Mucosa of stomach (tissue), 1 donor: ENCODE results near the gene CSGALNACT2.

Source experiments
- H3K27me3 ChIP-seq: one replicate; pipeline ENCODE4 v1.7.0; 2013; ENCODE audit warnings: mild to moderate bottlenecking, low read length; ENCODE audit not compliant: control insufficient read depth, insufficient read depth
- H3K36me3 ChIP-seq: one replicate; pipeline ENCODE4 v1.7.0; 2013; ENCODE audit warnings: low read length; ENCODE audit not compliant: control insufficient read depth, insufficient read depth
- H3K4me1 ChIP-seq: one replicate; pipeline ENCODE4 v1.7.0; 2013; ENCODE audit warnings: mild to moderate bottlenecking, low read length; ENCODE audit not compliant: control insufficient read depth, insufficient read depth
- H3K4me3 ChIP-seq: one replicate; pipeline ENCODE4 v1.7.0; 2013; ENCODE audit warnings: low read length
- H3K9ac ChIP-seq: one replicate; pipeline ENCODE4 v1.7.0; 2013; ENCODE audit warnings: mild to moderate bottlenecking, low read length, moderate library complexity
- H3K9me3 ChIP-seq: one replicate; pipeline ENCODE4 v1.7.0; 2013; ENCODE audit warnings: mild to moderate bottlenecking, low read length, moderate library complexity; ENCODE audit not compliant: control insufficient read depth
- donor health status: Pancreatic carcinoma.

Gene CSGALNACT2

GRCh38 chr10:43114088-43114742 lies 24.0 kb upstream of the CSGALNACT2 start:
- Histone ChIP-seq H3K36me3 (no peaks in the 10 kb centered on the region), H3K9me3 (no peaks in the 10 kb centered on the region), H3K4me1 (no peaks in the 10 kb centered on the region), H3K9ac (no peak overlapping the region), H3K4me3 (no peak overlapping the region), H3K27me3 (no peaks in the 10 kb centered on the region)

GRCh38 chr10:43114743-43115611 lies 23.3 kb upstream of the CSGALNACT2 start:
- Histone ChIP-seq H3K27me3 (no peaks in the 10 kb centered on the region), H3K4me3 (no peak overlapping the region), H3K9me3 (no peaks in the 10 kb centered on the region), H3K36me3 (no peaks in the 10 kb centered on the region), H3K4me1 (no peaks in the 10 kb centered on the region), H3K9ac (no peak overlapping the region)

GRCh38 chr10:43115881-43116595 lies 22.2 kb upstream of the CSGALNACT2 start:
- no peaks in the 10 kb centered on the region for H3K27me3 ChIP-seq
- H3K4me3 ChIP-seq: no peak overlapping the region
- H3K9ac ChIP-seq: no peak overlapping the region
- H3K9me3 ChIP-seq: no peaks in the 10 kb centered on the region
- H3K36me3 ChIP-seq: no peaks in the 10 kb centered on the region
- H3K4me1 ChIP-seq: no peaks in the 10 kb centered on the region

- Histone ChIP-seq H3K9me3 (no peaks in the 10 kb centered on the region), H3K4me1 (no peaks in the 10 kb centered on the region), H3K27me3 (no peaks in the 10 kb centered on the region), H3K9ac (no peak overlapping the region), H3K4me3 (no peak overlapping the region), H3K36me3 (no peaks in the 10 kb centered on the region)
Observed at GRCh38 chr10:43116596-43116995, 21.6 kb upstream of the CSGALNACT2 start.

- Histone ChIP-seq H3K36me3 (no peaks in the 10 kb centered on the region), H3K9ac (no peak overlapping the region), H3K4me3 (no peak overlapping the region), H3K4me1 (no peaks in the 10 kb centered on the region), H3K9me3 (no peaks in the 10 kb centered on the region), H3K27me3 (no peaks in the 10 kb centered on the region)
Observed at GRCh38 chr10:43117031-43117776, 21.0 kb upstream of the CSGALNACT2 start.

- no peak overlapping the region for H3K9ac ChIP-seq
- no peaks in the 10 kb centered on the region for H3K27me3 ChIP-seq
- no peaks in the 10 kb centered on the region for H3K9me3 ChIP-seq
- no peaks in the 10 kb centered on the region for H3K36me3 ChIP-seq
- no peaks in the 10 kb centered on the region for H3K4me1 ChIP-seq
- H3K4me3 ChIP-seq: no peak overlapping the region
Observed at GRCh38 chr10:43117777-43118583, 20.3 kb upstream of the CSGALNACT2 start.

GRCh38 chr10:43118631-43119415 lies 19.4 kb upstream of the CSGALNACT2 start:
- Histone ChIP-seq H3K27me3 (no peaks in the 10 kb centered on the region), H3K4me1 (no peaks in the 10 kb centered on the region), H3K36me3 (no peaks in the 10 kb centered on the region), H3K4me3 (no peak overlapping the region), H3K9me3 (no peaks in the 10 kb centered on the region), H3K9ac (no peak overlapping the region)

GRCh38 chr10:43119416-43120115 lies 18.7 kb upstream of the CSGALNACT2 start:
- Histone ChIP-seq H3K9ac (no peak overlapping the region), H3K9me3 (no peaks in the 10 kb centered on the region), H3K4me3 (no peak overlapping the region), H3K36me3 (no peaks in the 10 kb centered on the region), H3K27me3 (no peaks in the 10 kb centered on the region), H3K4me1 (no peaks in the 10 kb centered on the region)

GRCh38 chr10:43120116-43120928 lies 17.9 kb upstream of the CSGALNACT2 start:
- Histone ChIP-seq H3K4me1 (no peaks in the 10 kb centered on the region), H3K4me3 (no peak overlapping the region), H3K9ac (no peak overlapping the region), H3K36me3 (no peaks in the 10 kb centered on the region), H3K27me3 (no peaks in the 10 kb centered on the region), H3K9me3 (no peaks in the 10 kb centered on the region)

GRCh38 chr10:43120929-43121314 lies 17.3 kb upstream of the CSGALNACT2 start:
- no peak overlapping the region for H3K9ac ChIP-seq
- H3K27me3 ChIP-seq: no peaks in the 10 kb centered on the region
- H3K4me3 ChIP-seq: no peak overlapping the region
- no peaks in the 10 kb centered on the region for H3K9me3 ChIP-seq
- H3K4me1 ChIP-seq: no peaks in the 10 kb centered on the region
- no peaks in the 10 kb centered on the region for H3K36me3 ChIP-seq
